ENCODE data around the gene TCAP. TPM values are rescaled to one million over a fixed set of nuclear protein-coding genes. Genes with fewer than 3 reads are reported as not detected.
A peak's percentile ranks its signal among the peaks of the same experiment; 100 is the strongest.

The TCAP gene, protein sequence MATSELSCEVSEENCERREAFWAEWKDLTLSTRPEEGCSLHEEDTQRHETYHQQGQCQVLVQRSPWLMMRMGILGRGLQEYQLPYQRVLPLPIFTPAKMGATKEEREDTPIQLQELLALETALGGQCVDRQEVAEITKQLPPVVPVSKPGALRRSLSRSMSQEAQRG
- 1.4 and 2.3 TPM in 2 replicates for total RNA-seq (2013; cell fraction: nucleolus; rRNA removed)
- 0.17 and 0.33 TPM in 2 replicates for total RNA-seq (2014; rRNA removed)
- 0.32 and 0.36 TPM in 2 replicates for total RNA-seq (2014; rRNA removed; fragmentation: Illumina TruSeq; extraction: Trizol)
- 0.69 and 0.95 TPM in 2 replicates for total RNA-seq (2021)
- polyA plus RNA-seq (2011; ENCODE audit: low read depth): 0.18 TPM
- 0.39 and 0.40 TPM in 2 replicates for polyA plus RNA-seq (2011; rRNA removed)
- 0.25 and 0.33 TPM in 2 replicates for polyA plus RNA-seq (2011; cell fraction: cytosol; rRNA removed)
- polyA plus RNA-seq (2011; cell fraction: nucleus; rRNA removed): 6.5 and 7.0 TPM in 2 replicates
- 0.45 and 0.47 TPM in 2 replicates for polyA plus RNA-seq (2012)
- 0.25 TPM in 1 of 2 replicates, not detected in the other for polyA plus RNA-seq (2014; fragmentation: Illumina TruSeq; extraction: Trizol)
- not detected for polyA plus RNA-seq (2014; fragmentation: Nextera tagmentation; extraction: Ambion mirVana)
- polyA plus RNA-seq (2014; rRNA removed): 0.76 and 1.0 TPM in 2 replicates
- under 1 TPM in 1 of 2 experiments, not detected in 1; 0.18 TPM for polyA plus RNA-seq (2016; fragmentation: Nextera tagmentation; extraction: Ambion mirVana)
- 0.51 and 1.8 TPM in 2 replicates for polyA minus RNA-seq (2011; rRNA and poly(A)+ RNA removed)
- not detected in 2 replicates for polyA minus RNA-seq (2011; cell fraction: cytosol; rRNA and poly(A)+ RNA removed)
- polyA minus RNA-seq (2011; cell fraction: nucleus; rRNA and poly(A)+ RNA removed): 2.1 and 3.7 TPM in 2 replicates
- percentile 48 among the genes with signal in this experiment for Bru-seq, nascent RNA
- percentile 64 among the genes with signal in this experiment for BruChase-seq, experiment 1, labeled RNA remaining after a 6-hour chase
- BruChase-seq, experiment 2, labeled RNA remaining after a 2-hour chase: percentile 63 among the genes with signal in this experiment
- long read RNA-seq, experiment 1: 0 reads
- long read RNA-seq, experiment 2: 0 reads

DNA sequence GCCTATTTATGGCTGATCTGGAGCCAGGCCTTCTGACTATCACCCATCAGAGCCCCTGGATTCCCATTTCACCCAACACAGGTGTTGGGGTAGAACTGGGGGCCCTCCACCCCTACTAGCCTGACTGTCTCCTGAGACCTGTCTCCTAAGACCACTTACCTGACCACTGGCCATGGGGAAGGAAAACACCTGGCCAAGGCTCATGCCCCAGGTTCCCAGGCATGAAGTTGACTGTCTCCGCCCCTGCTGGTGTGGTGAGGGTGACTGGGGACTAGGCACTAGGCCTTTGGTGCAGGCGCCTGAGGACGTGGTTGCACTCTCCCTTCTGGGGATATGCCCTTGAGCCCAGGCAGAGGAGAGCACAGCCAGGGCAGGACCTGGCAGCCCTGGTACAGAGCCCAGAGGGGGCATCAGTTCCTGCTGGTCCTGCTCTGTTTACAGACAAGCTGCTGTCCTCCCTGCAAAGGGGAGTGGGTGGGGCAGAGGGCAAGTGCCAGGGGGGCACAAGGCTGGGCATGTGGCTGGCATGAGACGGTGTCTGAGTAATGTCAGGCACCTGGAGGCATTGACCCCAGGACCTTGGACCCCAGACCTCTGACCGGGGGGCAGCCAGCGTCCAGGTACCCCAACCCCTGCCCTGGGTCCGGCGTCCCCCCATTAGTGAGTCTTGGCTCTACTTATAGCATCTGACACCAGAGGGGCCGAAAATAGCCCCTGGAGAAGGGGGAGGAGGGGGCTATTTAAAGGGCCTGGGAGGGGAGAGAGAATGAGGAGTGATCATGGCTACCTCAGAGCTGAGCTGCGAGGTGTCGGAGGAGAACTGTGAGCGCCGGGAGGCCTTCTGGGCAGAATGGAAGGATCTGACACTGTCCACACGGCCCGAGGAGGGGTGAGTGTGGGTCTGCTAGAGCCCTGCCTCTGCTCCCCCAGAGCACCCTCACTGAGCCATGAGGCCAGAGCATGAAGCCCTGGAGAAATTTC lies at the start of gene TCAP:
TSS of gene TCAP (plus strand) at position 769 of the 981 bp plus-strand sequence. CDS start at position 780, 11 bp downstream.
- TF ChIP-seq POLR2A (IDR thresholded peaks at IDR 0.05; ENCODE audit: low read depth, low read length) (0 out of 2 replicates have a peak, but pooled peaks have one; percentile 18), RAD51 (IDR thresholded peaks at IDR 0.05) (no peak)
- SMC1A ChIA-PET (ENCODE audit: uncharacterized antibody, unreplicated experiment): no interaction called here
- BruUV-seq (replicated peaks): no TSS peak
- Histone ChIP-seq H2AFZ (ENCODE audit: control insufficient read depth, low read depth, low read length) (no peak within 1 kb of the TSS), H4K20me1 (ENCODE audit: control insufficient read depth, insufficient read depth) (no peaks in the 10 kb centered on the region; the same call in 1 of the 2 replicates), H3K4me3 (no peak within 1 kb of the TSS), H3K79me2 (ENCODE audit: control insufficient read depth, insufficient read depth, low read length) (no peaks in the 10 kb centered on the region), H3K27me3 (replicated peaks in 1 of 2; ENCODE audit: control insufficient read depth in 2 of 2, insufficient read depth in 2 of 2, low read length in 1 of 2) (peaks cover 4 to 6% of the 10 kb centered on the region in 2 experiments; a peak in 3 of 4 replicates), H3K4me2 (ENCODE audit: control insufficient read depth, insufficient read depth) (no peak within 1 kb of the TSS), H3K9me3 (replicated peaks; ENCODE audit: control insufficient read depth, insufficient read depth, low read length) (no peaks in the 10 kb centered on the region), H3K9ac (ENCODE audit: control insufficient read depth, insufficient read depth, low read length) (no peak within 1 kb of the TSS), H3K27ac (ENCODE audit: control insufficient read depth, insufficient read depth) (no peak within 1 kb of the TSS), H3K36me3 (ENCODE audit: control insufficient read depth in 2 of 2, insufficient read depth in 2 of 2, low read length in 1 of 2) (peaks cover 5 to 16% of the 10 kb centered on the region in 2 experiments; a peak in 3 of 4 replicates), H3K4me1 (ENCODE audit: control insufficient read depth, insufficient read depth, low read length) (no peaks in the 10 kb centered on the region)
- DNase-seq (ENCODE audit: low read depth, low spot score) (no peak), ATAC-seq (no peak), FAIRE-seq (no peak)
- WGBS (ENCODE audit: insufficient coverage, insufficient replicate concordance, low lambda C conversion rate, missing lambda C conversion rate): 59% methylated on average over 15 of the region's 15 CpGs
- POLR2A ChIA-PET: interaction anchor here (1.0 kb wide), 1 partner anchor 23 kb away, joined by 3 read pairs; the partner anchor contains the start of gene PGAP3
- RAD21 ChIA-PET (ENCODE audit: unreplicated experiment): no interaction called here
- CTCF ChIA-PET: interaction anchor here (1.1 to 8.4 kb wide), 3 partner anchors 10 to 30 kb away, joined by 5 to 64 read pairs (median 10); no protein-coding TSS in a partner anchor
- intact Hi-C loops (cut with micrococcal nuclease; ENCODE audit: unreplicated experiment): no loop called here
- in situ Hi-C loops (cut with MboI): no loop called here
